Epithelial cell of prostate (primary cell): ENCODE data around the gene REN.

Experiments
- DNase-seq: peaks from one replicate; pipeline ENCODE4 v3.0.0-alpha.2; 2011; ENCODE audit warnings: low read depth, low spot score
- H3K27ac ChIP-seq: fragments of 450-650 bp; 2 replicates; pipeline ENCODE4 v1.5.1; 2017; ENCODE audit warnings: mild to moderate bottlenecking

Gene REN

GRCh38 chr1:204139952-204140351, 26.2 kb downstream of the REN start:
- DNase-seq: no peak

DNA sequence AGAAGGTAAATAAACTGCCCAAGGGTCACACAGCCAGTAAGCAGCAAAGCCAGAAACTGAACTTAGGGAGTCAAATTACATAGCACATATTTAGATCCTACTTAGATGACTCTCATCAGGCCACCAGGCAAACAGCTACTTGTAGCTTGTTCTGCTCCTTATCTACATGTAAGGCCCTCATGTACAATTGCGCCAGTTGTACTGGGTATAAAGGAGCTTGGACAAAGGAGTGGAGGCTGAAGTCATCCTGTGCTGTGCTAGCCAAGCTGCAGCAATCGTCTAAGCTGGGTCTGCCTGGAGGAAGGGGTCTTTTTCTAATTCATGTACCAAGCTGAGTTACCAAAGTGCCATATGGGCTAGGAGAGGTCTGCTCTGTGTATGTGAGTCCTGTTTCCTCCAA, 27.0 kb downstream of the REN start:
- no peak for DNase-seq
- no peak overlapping the region for H3K27ac ChIP-seq

More at GRCh38 chr1:204139952-204140351, 26.2 kb downstream of the REN start:
- H3K27ac ChIP-seq: no peak overlapping the region

DNA sequence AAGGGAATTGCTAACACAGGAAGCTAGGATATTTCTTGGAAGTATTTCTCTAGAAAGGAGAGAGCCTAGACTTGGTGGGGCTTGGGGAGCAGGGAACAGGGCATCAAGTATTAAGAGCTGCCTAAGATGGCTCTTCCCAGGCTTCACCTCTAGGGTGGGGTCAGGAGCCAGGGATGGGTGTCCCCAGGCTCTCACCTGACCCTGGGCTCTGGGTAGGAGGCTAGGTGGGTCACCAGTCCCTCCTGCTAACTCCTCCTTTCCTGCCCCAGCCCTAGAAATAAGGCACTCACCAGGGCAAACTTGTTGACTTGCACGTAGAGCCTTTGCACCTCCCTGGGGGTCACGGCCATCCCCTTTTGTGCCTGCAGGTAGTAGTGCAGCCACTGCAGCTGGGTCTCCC, 29.3 kb downstream of the REN start:
- H3K27ac ChIP-seq: no peak overlapping the region
- DNase-seq: no peak

DNA sequence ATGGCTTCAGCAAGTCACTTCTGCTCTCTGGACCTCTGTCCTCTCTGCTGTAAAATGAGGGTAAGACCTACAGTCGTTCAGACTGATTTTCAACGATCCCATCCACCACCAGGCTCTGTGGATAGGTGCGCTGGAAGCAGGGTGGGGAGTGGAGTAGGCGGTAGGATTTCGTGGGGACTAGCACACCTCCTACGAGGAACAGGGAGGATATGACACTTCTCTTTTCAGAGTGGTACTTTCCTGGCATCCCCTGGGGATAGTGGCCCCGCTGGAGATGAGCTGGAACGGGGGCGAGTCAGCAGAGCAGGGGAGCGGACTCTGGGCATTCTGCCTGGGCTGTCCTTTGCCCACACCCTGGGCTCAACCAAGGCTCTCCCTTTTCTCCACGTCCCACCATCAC, 32.0 kb downstream of the REN start:
- H3K27ac ChIP-seq: no peak overlapping the region
- no peak for DNase-seq

DNA sequence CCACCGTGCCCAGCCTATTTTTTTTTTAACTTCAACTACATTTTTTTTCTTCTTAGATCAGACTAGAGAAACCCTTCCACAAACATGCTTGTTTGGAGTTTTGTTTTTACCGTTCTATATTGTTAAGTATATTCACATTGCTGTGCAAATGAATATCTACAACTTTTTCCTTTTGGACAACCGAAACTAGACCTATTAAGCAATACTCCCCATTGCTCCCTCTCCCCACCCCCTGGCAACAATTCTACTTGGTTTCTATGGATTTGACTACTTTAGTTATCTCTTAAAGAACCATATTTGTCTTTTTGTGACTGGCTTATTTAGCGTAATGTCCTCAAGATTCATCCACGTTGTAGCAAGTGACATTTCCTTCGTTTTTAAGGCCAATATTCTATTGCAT, 33.4 kb downstream of the REN start:
- DNase-seq: no peak
- no peak overlapping the region for H3K27ac ChIP-seq

DNA sequence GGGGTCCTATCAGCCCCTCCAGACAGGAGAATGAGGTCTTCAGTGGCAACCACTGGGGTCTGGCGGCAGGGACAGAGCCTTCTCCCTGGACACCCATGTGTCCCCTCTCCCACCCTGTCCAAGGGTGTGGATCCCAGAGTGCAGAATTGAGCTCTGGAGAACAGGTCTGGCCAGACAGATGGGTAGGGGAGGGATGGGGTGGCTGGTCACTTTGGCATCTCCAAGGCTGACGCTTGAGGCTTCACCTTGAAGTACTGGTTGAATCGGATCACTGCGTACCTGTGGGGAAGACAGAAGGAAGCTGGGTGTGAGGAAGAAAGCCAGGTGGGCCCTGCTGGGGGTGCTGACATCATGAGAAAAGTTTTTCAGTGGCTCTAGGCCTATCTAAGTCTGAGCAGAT, 34.2 kb downstream of the REN start:
- no peak overlapping the region for H3K27ac ChIP-seq

DNA sequence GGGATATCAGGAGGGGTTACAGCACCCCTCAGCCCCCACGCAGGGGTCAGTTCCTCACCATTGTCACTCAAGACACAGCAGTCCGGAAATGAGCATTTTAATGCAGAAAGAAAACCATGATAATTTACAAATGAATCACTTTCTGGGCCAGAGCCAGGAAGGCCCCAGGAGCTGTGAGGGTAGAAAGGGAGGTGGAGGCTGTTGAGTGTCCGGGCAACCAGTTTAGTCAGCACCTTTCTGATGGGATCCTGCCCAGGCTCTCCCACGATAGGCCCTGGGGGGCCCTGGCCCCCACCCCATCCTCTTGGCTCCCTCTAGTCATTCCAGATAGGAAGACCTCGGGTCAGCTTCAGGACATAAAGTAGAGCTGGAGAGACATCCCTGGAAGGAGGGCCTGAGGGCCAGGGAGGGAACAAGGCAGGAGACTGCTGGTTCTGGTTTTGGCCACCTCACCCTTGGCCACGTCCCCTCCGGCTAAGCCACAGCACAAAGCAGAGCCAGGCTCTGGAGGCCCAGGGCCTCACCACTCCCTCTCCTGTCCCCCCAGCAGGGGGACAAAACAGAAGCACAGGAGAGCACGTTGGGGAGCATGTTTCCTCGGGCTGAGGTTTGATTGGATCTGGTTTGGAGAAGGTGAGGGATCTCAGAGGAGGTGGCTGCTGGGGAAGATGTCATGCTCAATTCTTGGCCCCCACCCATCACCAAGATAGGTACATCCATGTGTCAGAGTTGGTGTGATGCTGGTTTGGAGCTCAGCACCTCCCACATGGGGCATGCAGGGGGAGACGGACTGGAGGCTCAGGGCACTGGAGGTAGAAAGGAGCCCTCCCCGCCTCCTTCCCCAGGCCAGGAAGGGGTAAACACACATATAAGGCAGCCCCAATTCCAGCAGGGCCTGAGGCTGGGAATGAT, 34.9 kb downstream of the REN start:
- H3K27ac ChIP-seq: peak overlapping the region; percentile 56
- DNase-seq: no peak

More for the DNA sequence above, 34.2 kb downstream of the REN start:
- no peak for DNase-seq

- peak overlapping the region; percentile 56 for H3K27ac ChIP-seq
- DNase-seq: no peak
Observed at GRCh38 chr1:204130178-204130577, 36.0 kb downstream of the REN start.

DNA sequence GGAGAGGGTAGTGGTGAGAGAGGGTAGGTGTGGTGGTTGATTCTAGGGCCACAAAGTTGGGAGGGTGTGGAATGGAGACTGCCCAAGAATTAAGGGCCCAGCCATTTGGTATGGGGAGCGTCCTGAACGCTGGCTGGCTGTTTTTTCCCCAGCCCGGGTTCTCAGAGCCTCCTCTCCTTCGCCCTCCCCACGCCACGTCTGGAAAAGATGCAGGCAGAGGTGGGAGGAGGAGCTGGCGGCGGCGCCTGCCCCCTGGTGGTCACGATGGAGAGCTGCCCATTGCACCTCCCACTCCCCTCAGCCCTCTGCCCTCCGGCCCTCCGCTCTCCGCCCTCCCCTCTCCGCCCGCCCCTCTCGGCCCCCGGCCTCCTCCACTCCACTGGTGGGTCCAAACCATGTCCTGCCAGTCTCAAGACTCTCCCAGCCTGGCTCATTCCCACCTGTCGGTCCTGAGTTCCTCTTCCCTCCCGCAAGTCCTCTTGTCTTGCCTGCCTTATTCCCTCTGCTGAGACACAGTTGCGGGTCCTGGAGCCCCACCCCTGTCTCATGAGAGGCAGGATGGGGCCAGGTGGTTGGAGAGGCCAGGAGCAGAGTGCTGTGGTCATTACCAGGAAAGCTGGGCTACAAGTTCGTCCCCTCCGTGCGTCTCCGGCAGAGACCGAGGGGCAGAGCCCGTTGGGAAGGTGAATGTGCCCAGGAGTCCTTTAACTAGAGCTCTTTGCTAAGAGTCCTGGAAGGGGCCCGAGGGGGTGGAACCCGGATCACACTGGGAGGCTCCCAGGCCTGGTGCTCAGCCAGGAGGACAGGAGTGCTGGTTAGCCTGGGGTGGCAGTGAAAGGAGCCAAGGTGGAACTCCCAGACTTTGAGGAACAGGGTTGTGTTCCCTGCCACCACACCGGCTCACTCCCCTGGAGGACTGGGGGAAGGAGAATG, 36.9 kb downstream of the REN start:
- peak overlapping the region; percentile 48 for H3K27ac ChIP-seq
- no peak for DNase-seq

- DNase-seq: no peak
Observed at GRCh38 chr1:204128464-204128963, 37.6 kb downstream of the REN start.

DNA sequence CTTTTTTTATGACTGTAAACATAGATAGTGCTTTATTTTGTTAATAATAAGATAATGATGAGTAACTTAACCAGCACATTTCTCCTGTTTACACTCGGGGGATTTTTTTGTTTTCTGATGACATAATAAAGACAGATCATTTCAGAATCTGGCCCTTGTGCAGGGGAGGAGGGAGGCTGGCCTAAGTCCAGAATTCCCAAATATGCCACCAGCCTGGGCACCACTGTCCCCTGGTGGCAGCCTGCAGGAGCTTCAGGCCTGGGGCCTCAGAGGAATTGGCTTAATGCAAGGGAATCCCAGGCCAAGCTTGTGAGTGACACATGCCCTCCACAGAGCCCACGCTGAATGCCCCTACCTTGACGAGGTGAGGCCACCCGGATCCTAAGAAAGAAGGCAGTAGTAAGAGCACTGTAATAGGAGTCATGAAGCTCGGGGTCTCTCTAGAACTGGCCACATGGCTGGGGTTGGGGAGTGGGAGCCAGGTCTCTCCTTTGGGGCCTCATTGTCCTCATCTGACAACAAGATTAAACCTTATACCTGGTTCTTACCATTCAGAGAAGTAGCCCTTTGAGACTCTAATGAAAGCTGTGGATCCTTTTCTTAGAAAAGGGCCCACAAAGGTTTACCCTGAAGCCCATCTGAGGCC, 38.4 kb downstream of the REN start:
- DNase-seq: no peak
- peak overlapping the region; percentile 15 for H3K27ac ChIP-seq

More at GRCh38 chr1:204128464-204128963, 37.6 kb downstream of the REN start:
- H3K27ac ChIP-seq: no peak overlapping the region

GRCh38 chr1:204126956-204127355, 39.2 kb downstream of the REN start:
- H3K27ac ChIP-seq: peak overlapping the region; percentile 15
- no peak for DNase-seq

DNA sequence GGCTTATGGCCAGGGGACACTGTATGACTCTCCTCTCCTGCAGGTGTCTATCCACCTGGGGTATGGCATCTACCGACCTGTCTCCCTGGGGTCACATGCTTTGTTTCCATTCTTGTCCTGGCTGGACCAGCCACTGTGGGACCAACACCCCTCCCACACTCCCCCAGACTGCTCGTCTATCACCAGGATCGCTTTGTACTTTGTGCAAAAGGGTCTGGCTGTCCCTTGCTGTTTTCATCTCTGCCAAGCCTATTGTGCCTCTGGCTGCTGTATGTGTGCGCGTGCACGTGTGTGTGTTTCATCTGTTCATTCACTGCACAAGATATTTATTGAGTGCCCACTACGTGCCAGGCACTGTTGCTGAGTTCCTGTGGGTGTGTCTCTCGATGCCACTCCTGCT, 39.8 kb downstream of the REN start:
- no peak overlapping the region for H3K27ac ChIP-seq

DNA sequence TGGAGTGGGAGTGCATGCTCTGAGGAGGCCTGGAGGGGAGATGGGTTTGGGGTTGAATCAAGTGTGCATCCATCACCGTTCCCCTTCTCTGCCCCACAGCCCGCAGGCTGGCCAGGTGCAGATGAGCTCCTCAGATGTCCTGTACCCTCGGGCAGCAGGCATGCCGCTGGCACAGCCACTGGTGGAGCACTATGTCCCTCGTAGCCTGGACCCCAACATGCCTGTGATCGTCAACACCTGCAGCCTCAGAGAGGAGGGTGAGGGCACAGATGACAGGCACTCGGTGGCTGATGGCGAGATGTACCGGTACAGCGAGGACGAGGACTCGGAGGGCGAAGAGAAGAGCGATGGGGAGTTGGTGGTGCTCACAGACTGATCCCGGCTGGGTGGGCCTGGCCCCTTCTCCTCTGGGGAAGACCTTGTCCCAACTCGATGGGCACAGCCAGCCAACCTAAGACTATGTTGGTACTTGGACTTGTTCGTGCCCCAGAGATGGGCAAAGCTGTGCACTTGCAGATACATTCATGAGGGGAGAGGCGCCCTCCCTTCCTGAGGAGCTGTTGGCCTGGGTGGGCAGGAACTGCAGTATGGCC, 40.3 kb downstream of the REN start:
- no peak for DNase-seq
- H3K27ac ChIP-seq: no peak overlapping the region

More for the DNA sequence above, 39.8 kb downstream of the REN start:
- DNase-seq: no peak

DNA sequence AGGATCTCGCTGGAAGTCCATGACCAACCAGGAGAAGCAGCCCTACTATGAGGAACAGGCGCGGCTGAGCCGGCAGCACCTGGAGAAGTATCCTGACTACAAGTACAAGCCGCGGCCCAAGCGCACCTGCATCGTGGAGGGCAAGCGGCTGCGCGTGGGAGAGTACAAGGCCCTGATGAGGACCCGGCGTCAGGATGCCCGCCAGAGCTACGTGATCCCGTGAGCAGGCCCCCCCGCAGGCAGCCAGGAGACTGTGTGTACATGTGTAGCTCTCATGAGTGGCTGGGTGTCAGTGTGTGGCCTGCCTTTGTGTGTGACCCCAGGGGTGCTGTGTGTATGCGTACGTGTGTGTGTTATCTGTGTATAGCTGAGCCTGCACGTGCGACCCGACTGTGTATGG, 41.5 kb downstream of the REN start:
- DNase-seq: no peak
- H3K27ac ChIP-seq: no peak overlapping the region

- no peak for DNase-seq
- no peak overlapping the region for H3K27ac ChIP-seq
Observed at GRCh38 chr1:204123376-204123775, 42.8 kb downstream of the REN start.

DNA sequence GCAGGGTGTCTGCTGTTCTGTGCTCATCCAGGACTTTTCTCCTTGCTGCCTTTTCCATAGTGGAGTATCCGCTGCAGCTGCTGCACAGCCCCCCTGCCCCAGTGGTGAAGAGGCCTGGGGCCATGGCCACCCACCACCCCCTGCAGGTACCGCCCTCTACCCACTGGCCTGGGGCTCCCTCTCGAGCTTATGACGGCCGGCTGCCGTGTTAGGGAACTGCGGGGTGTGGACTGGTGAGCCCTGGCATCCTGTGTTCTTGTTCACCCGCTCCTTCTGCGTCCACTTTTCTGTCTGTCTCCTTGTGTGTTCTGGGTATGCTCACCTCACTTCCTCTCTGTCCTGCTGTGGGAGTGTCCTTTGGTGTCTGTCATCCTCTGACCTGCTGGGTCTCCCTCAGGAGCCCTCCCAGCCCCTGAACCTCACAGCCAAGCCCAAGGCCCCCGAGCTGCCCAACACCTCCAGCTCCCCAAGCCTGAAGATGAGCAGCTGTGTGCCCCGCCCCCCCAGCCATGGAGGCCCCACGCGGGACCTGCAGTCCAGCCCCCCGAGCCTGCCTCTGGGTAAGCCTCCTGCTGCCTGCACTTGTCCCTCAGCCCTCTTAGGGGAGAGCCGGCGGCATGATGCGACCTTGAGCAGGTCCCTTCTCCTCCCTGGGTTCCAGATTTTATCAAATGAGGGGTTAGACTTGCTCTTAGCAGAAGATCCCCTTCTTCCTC, 44.1 kb downstream of the REN start:
- no peak overlapping the region for H3K27ac ChIP-seq
- no peak for DNase-seq

- H3K27ac ChIP-seq: no peak overlapping the region
- no peak for DNase-seq
Observed at GRCh38 chr1:204116539-204116938, 49.6 kb downstream of the REN start.

DNA sequence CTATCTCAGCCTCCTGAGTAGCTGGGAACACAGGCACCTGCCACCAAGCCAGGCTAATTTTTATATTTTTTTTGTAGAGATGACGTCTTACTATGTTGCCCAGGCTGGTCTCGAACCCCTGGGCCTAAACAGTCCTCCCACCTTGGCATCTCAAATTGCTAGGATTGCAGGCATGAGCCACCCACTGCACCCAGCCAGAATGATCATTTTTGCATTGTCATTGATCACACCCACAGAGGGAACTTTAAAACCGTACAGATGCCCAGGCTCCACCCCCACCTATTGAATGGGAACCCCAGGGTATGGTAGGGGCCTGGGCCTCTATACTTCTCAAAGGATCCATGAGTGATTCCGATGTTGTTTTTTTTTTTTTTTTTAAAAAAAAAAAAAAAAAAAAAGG, 51.0 kb downstream of the REN start:
- no peak overlapping the region for H3K27ac ChIP-seq
- no peak for DNase-seq
